ENCODE measurements around the gene GTPBP1. TPM values are rescaled to one million over a fixed set of nuclear protein-coding genes. Genes with fewer than 3 reads are reported as not detected.

GTPBP1 gene
- total and polyA plus RNA-seq, 2 donors (not counting 1 experiment from before 2014, with no cell fraction given): 77.8 to 174 TPM

GRCh38 chr22:38770257-38770949 lies 64.7 kb downstream of the GTPBP1 start:
- intact Hi-C loops (cut with micrococcal nuclease): no loop called here
- H2AFZ ChIP-seq (ENCODE audit: insufficient read depth, low read depth, low read length, poor library complexity, severe bottlenecking): no peak overlapping the region
- H3K27me3 ChIP-seq (replicated peaks in 1 of 4; ENCODE audit: control extremely low read depth in 1 of 4, control insufficient read depth in 3 of 4, insufficient read depth in 4 of 4, low read length in 3 of 4): no peaks in the 10 kb centered on the region
- no peak overlapping the region for H3K4me3 ChIP-seq (ENCODE audit: control extremely low read depth in 1 of 5, extremely low read depth in 1 of 5, insufficient read depth in 1 of 5, low read depth in 2 of 5, low read length in 4 of 5)
- POLR2A ChIA-PET: no interaction called here
- H3K9me3 ChIP-seq (ENCODE audit: control extremely low read depth in 1 of 3, control insufficient read depth in 2 of 3, insufficient read depth in 1 of 3, low read length in 2 of 3): no peaks in the 10 kb centered on the region
- no peak for ATAC-seq (ENCODE audit: low read depth)
- 95% methylated on average over 15 of the region's 16 CpGs for WGBS (ENCODE audit: insufficient coverage)
- H3K9ac ChIP-seq (ENCODE audit: low read length): no peak overlapping the region
- no peaks in the 10 kb centered on the region for H4K20me1 ChIP-seq (ENCODE audit: control insufficient read depth, insufficient read depth, low read length, poor library complexity, severe bottlenecking)
- H3K27ac ChIP-seq (ENCODE audit: low read length in 2 of 2): no peak overlapping the region
- H3K4me2 ChIP-seq (replicated peaks; ENCODE audit: low read depth, low read length, poor library complexity, severe bottlenecking): no peak overlapping the region
- H3K27me3 Mint-ChIP-seq: no peaks in the 10 kb centered on the region
- H3K79me2 ChIP-seq (ENCODE audit: control insufficient read depth, insufficient read depth, low read length): no peaks in the 10 kb centered on the region
- peaks cover 6% of the 10 kb centered on the region for H3K4me1 Mint-ChIP-seq
- TF ChIP-seq EZH2 (IDR thresholded peaks at IDR 0.05; ENCODE audit: borderline replicate concordance, insufficient read depth, low read depth, low read length, poor library complexity, severe bottlenecking) (no peak), CTCF (IDR thresholded peaks at IDR 0.05) (no peak)
- H3K9me3 Mint-ChIP-seq (ENCODE audit: insufficient read depth): no peaks in the 10 kb centered on the region
- no peaks in the 10 kb centered on the region for H3K4me1 ChIP-seq (ENCODE audit: control insufficient read depth in 2 of 2, insufficient read depth in 2 of 2, low read length in 2 of 2)
- H3K27ac Mint-ChIP-seq: no peak overlapping the region
- H3K4me3 Mint-ChIP-seq: no peak overlapping the region
- CTCF ChIA-PET: interaction anchor here (1.2 to 7.0 kb wide), 3 partner anchors 38 to 233 kb away, joined by 3 to 81 read pairs (median 9); no protein-coding TSS in a partner anchor
- H3K36me3 ChIP-seq (replicated peaks in 1 of 2; ENCODE audit: control extremely low read depth in 1 of 2, control insufficient read depth in 1 of 2, extremely low read depth in 1 of 2, insufficient read depth in 2 of 2, low read length in 1 of 2): no peaks in the 10 kb centered on the region
- DNase-seq: no peak

DNA sequence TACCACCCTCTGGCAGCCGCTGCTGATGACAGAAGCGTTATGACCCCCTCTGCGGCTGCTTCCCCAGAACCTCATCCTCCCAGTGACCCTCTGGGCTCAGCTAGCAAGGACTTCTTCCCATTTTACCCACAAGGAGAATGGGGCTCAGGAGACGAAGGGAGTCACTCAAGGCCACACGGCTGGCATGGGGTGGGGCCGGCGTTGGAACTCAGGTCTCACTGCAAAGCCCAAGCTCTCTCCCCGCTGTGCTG lies 66.8 kb downstream of the GTPBP1 start:
- Histone ChIP-seq H4K20me1 (ENCODE audit: control insufficient read depth, insufficient read depth, low read length, poor library complexity, severe bottlenecking) (no peaks in the 10 kb centered on the region), H2AFZ (ENCODE audit: insufficient read depth, low read depth, low read length, poor library complexity, severe bottlenecking) (no peak overlapping the region), H3K9me3 (ENCODE audit: control extremely low read depth in 1 of 3, control insufficient read depth in 2 of 3, insufficient read depth in 1 of 3, low read length in 2 of 3) (no peaks in the 10 kb centered on the region), H3K79me2 (ENCODE audit: control insufficient read depth, insufficient read depth, low read length) (no peaks in the 10 kb centered on the region), H3K27ac (ENCODE audit: low read length in 2 of 2) (no peak overlapping the region), H3K9ac (ENCODE audit: low read length) (no peak overlapping the region), H3K4me1 (ENCODE audit: control insufficient read depth in 2 of 2, insufficient read depth in 2 of 2, low read length in 2 of 2) (no peaks in the 10 kb centered on the region), H3K4me3 (ENCODE audit: control extremely low read depth in 1 of 5, extremely low read depth in 1 of 5, insufficient read depth in 1 of 5, low read depth in 2 of 5, low read length in 4 of 5) (no peak overlapping the region), H3K27me3 (replicated peaks in 1 of 4; ENCODE audit: control extremely low read depth in 1 of 4, control insufficient read depth in 3 of 4, insufficient read depth in 4 of 4, low read length in 3 of 4) (no peaks in the 10 kb centered on the region), H3K4me2 (replicated peaks; ENCODE audit: low read depth, low read length, poor library complexity, severe bottlenecking) (no peak overlapping the region), H3K36me3 (replicated peaks in 1 of 2; ENCODE audit: control extremely low read depth in 1 of 2, control insufficient read depth in 1 of 2, extremely low read depth in 1 of 2, insufficient read depth in 2 of 2, low read length in 1 of 2) (no peaks in the 10 kb centered on the region)
- Mint-ChIP-seq H3K4me1 (peaks cover 2% of the 10 kb centered on the region), H3K27me3 (no peaks in the 10 kb centered on the region), H3K9me3 (ENCODE audit: insufficient read depth) (no peaks in the 10 kb centered on the region), H3K27ac (no peak overlapping the region), H3K4me3 (no peak overlapping the region)
- ChIA-PET CTCF (interaction anchor here (1.2 kb wide), 1 partner anchor 39 kb away, joined by 3 read pairs; no protein-coding TSS in a partner anchor), POLR2A (no interaction called here)
- no peak for ATAC-seq (ENCODE audit: low read depth)
- TF ChIP-seq CTCF (IDR thresholded peaks at IDR 0.05) (no peak), EZH2 (IDR thresholded peaks at IDR 0.05; ENCODE audit: borderline replicate concordance, insufficient read depth, low read depth, low read length, poor library complexity, severe bottlenecking) (no peak)
- no peak for DNase-seq
- 98% methylated on average over 8 of the region's 8 CpGs for WGBS (ENCODE audit: insufficient coverage)
- intact Hi-C loops (cut with micrococcal nuclease): no loop called here
